Erythroblast (primary cell): ENCODE results near the gene SLC2A3.

Experiments
- DNase-seq, 2 experiments: peaks; one replicate each; lab custom pipeline; 2025; lab: John Stamatoyannopoulos, UW
- GATA1 ChIP-seq: IDR thresholded peaks from 2 replicates; pipeline ENCODE4 v1.6.1; 2011; ENCODE audit warnings: low read depth, mild to moderate bottlenecking, control low read depth, low read length, moderate library complexity
- POLR2A ChIP-seq: IDR thresholded peaks from 2 replicates; pipeline ENCODE4 v1.6.1; 2011; ENCODE audit warnings: mild to moderate bottlenecking, low read length

SLC2A3 gene

GRCh38 chr12:7877420-7877819 is 58.6 kb downstream of the SLC2A3 start:
- no peak for DNase-seq
- TF ChIP-seq POLR2A: no peak
- TF ChIP-seq GATA1: no peak

- no peak for TF ChIP-seq GATA1
- TF ChIP-seq POLR2A: peak; percentile 48
- DNase-seq: peak; percentile 89 to 92
Observed at GRCh38 chr12:7872566-7873319, 63.2 kb downstream of the SLC2A3 start, which contains the start of gene SLC2A14. SLC2A14 (minus strand) TSS chr12:7872915; CDS start chr12:7869880, 3,035 bp downstream.

GRCh38 chr12:7870335-7870734 is 65.7 kb downstream of the SLC2A3 start:
- TF ChIP-seq POLR2A (no peak), GATA1 (no peak)
- peak in 1 of 2 experiments; percentile 24 for DNase-seq
